OCI-M1 (cell line): Measurements from ENCODE around the gene SNRK.

Experiments used
- DNase-seq: peaks from one replicate; lab custom pipeline; 2025; lab: John Stamatoyannopoulos, UW

SNRK gene

GRCh38 chr3:43372007-43372740 lies 85.8 kb downstream of the SNRK start:
- no peak for DNase-seq

DNA sequence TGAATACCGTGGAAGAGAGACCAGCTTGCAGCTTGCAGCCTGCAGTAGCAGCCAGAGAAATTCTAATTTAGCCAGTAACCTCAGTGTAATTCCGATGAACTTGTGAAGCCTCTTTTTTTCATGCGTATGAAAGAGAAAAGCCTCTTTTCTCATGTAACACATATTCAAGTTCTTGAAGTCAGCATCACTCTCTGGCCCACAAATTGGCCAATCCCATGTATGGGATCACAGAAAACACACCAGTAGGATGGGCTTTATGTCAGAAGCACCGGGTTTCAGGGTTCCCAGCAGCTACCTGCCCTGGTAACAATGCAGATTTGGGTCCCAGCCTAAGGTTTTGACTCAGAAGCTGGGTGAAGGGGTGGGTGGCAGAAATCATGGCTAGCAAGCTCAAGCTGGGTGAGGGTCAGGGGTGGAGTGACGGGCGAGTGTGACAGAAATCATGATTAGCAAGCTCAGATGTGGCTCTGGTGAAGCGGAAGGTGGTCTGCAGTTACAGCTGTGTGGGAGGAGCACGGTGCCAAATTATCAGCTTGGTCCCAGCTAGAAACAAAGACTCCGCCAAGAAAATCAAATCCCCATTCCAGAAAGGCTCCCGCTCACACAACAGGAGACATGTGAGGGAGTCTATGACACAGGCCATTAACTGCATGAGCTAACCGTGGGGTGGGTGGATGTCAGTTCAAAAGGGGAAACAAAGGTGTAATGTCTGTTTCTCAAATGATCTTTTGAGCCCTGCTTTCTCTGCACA lies 86.6 kb downstream of the SNRK start:
- DNase-seq, result no peak

- no peak for DNase-seq
Observed at GRCh38 chr3:43373560-43373928, 87.2 kb downstream of the SNRK start.

- peak; percentile 33 for DNase-seq
Observed at GRCh38 chr3:43378066-43378935, 92.0 kb downstream of the SNRK start.

DNA sequence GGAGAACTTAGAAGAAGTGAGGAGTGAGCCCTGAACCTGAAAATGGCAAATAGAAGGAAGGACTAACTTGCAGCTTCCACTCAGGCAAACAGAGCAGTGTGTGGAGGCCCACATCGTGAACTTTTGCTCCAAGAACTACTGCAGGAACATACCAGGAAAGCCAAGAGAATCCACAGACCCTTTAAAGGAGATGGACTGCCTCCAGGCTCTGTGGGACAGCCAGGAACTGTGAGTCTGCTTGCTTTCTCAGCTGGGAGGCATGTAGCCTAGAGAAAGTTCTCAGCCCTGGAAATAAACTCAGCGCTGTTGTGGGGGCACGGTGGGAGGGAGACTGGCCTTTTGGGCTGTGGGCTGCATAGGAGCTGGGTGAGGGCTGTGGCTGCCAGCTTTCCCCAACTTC lies 93.0 kb downstream of the SNRK start:
- DNase-seq, result no peak

DNA sequence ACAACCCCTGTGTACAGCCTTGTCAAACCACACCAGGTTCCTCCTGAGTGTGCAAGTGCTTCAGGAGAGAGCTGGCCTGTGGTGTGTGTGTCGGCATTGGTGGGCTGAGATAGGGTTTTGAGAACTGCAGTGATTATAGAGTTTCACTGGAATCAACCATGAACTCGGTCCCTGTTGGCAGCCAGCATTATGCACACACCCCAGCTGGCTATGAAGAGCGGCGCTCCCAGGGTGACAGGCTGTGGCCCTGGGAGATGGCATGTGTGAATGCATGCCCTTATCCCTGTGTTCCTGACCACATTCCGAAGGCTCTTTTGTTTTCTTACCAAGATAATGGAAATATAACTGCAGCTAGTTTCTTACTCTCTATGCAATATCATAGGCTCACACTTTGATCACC lies 101.8 kb downstream of the SNRK start:
- DNase-seq, result no peak

- peak; percentile 37 for DNase-seq
Observed at GRCh38 chr3:43388915-43389314, 102.6 kb downstream of the SNRK start.

DNA sequence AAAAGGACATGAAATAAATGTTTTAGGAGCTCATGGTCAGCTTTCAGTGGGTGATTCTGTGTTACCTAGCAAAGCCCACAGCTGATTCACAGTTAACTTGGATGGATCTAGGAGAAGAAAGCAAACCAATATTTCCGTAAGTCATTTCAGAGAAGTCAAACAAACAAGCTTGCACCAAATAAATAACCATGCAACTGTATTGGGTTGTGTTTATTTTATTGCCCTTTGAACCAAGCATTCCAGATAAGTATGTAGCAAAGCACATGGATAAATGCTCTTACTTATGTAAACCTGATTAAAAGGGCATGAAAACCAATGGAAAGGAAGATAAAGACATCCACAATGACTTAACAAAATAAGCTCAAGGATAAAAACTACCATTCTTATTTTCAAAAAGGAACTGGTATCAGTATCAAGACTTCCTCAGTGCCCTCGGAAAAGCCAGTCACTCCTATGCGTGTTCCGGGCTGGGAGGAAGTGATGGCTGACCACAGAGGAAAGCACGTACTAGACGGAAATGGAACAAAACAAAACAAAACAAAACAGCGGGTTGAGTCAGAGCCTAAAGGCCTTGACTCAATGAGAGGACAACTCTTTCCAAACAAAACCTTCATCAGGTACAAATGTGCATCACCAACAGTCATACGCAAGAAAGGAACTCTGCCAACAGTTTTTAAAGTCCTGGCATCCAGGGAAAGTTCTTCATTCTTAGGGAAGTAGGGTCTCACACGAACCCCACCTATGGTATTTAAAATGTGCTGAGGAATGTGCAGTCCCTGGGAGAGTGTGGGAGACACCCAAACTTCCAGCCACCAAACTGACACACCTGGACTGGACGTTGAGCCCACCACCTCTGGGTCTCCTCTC lies 103.3 kb downstream of the SNRK start:
- DNase-seq, result peak; percentile 81

- no peak for DNase-seq
Observed at GRCh38 chr3:43390255-43390588, 103.9 kb downstream of the SNRK start.

- no peak for DNase-seq
Observed at GRCh38 chr3:43391621-43392020, 105.3 kb downstream of the SNRK start.

DNA sequence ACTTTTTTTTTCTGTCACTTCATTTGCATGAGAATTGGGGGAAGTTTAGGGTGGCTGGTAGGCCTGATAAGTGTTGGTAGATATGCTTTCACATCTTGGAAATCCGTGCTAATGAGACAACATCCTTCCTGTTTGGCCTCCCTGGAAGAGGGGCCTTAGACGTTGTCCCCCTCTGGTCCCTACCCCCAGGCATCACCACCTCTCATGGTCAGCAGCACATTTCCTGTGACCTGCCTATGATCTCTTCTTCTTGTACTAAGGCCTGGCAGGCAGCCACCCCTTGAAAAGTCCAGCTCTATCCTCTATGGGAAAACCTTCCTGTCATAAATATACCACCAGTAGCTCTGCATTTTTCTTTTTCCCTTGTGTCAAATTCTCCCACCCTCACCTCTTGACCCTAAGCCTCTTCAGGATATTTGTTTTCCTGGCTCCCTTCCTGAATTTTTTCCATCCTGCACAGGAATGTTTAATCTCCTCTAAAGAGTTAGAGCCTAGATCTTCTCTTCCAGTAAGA lies 107.8 kb downstream of the SNRK start:
- peak; percentile 14 for DNase-seq

DNA sequence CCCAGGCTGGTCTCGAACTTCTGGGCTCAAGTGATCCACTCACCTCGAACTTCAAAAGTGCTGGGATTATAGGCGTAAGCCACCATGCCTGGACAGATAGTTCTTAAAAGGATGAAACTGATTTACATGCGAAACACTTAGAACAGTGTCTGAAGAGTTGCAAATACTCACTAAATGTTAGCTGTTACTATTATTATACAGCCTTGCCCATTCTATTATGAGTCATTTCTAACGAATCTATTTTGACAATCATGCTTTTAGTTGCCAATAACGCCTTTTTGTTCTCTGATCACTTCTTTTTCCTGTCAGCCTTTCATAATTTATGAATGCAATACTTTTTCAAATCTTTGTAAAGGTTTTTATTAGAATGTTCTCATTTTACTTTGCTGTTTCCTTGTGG lies 112.7 kb downstream of the SNRK start:
- no peak for DNase-seq

GRCh38 chr3:43400167-43400566 lies 113.8 kb downstream of the SNRK start:
- DNase-seq, result no peak
